Kidney tubule cell (primary cell): ENCODE results near the gene TMTC1.

Source experiments
- DNase-seq: peaks from one replicate; pipeline ENCODE4 v3.0.0-alpha.2; 2018; ENCODE audit warnings: low spot score

The TMTC1 gene

DNA sequence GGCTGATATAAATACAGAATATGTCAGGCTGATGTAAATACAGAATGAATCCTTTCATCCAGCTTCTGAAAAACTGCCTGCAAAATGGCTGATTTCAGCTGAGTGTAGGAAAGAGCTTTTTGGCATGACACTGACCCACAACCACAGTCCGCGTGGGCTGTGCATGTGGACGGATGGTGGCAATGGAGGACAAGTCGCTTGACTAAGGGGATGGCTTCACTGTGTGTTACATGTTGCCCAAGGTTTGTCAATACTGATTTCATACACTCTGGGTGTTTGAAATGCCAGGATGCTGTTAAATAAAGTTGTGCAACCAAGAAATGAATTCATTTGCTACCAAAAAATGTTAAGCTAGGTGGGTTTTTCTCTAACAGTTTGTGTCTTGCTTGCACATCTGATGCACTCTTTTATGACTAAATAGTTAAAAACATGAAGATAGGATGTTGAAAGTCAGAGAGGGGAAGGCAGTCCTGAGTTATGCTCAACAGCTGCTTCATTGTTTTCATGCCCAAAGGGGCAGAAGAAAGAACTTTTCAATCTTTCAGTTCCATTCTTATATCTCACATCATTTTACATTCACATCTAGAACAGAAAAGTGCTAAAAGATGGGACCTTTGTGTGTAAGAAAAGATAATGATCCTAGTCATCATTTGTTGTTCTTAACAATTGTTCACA is 249.8 kb downstream of the TMTC1 start:
- DNase-seq, result no peak

DNA sequence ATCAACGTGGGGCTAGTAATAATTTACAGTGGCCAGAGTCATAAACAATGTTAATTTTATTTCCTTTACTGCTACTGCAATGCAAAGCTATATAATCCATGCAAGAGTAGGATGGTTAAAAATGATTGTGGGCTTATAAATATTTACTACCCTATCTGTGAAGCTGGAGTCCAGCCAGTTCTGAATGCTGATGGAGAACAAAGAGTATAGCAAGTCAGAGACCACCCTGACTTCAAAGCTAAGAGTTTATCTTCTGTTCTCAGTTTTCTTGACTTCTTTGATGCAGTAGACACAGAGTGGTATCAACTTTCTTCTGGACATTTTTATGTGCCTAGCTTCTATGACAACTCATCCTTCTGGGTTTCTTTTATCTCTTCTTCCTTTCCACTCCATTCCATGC is 252.3 kb downstream of the TMTC1 start:
- no peak for DNase-seq

DNA sequence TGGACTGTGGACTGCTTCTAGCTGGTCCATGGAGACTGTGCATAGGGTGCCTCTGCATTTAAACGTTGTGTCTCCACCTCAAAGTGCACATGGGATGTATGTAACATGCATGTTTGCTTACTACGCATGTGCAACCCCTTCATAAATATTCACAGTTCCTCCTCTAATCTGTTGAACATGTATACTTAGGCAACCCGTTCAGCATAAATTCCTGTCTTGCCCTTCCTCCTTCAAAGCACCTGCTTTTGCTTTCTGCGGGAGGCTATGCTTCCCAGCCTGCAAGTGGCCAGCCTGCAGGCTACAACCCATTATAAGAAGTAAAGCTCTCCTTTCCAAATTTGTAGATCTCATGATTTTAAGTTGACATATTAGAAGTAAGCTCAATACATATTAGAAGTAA is 253.3 kb downstream of the TMTC1 start:
- DNase-seq, result no peak

DNA sequence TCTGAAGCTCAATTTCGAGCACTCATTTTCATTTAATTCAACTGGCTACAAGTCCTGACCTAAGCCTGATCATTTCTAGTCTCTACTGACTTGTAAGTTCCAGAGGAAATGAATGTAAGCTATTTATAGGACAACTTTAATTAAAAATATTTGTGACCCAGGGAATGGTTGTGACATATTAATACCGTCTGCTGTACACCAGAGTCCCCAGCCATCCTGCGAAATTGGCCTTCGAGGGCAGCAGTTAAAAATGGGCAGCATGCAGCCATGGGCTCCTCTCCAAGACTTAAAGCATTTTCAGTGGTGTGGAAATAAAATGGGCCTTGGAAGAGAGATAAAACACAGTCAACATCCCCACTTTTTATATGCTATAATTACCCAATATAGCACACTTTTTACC is 255.6 kb downstream of the TMTC1 start:
- no peak for DNase-seq

DNA sequence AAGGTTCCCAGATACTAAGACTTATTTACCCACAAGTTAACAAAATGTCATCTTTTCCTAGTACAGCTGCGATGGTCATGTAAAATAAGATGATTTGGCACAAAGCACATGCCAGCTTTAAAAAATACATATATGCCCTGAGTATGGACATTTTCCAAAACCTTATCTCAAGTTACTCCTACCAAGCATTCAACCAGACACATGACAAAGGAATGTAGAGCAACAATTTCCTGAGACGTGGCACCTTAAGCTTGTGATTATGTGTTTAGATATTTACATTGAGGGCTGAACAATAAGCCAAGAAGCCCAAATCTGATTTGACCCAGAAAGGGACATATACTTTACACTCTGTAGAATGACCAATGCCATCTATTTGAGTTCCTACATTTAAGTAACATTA is 261.8 kb downstream of the TMTC1 start:
- DNase-seq, result no peak

DNA sequence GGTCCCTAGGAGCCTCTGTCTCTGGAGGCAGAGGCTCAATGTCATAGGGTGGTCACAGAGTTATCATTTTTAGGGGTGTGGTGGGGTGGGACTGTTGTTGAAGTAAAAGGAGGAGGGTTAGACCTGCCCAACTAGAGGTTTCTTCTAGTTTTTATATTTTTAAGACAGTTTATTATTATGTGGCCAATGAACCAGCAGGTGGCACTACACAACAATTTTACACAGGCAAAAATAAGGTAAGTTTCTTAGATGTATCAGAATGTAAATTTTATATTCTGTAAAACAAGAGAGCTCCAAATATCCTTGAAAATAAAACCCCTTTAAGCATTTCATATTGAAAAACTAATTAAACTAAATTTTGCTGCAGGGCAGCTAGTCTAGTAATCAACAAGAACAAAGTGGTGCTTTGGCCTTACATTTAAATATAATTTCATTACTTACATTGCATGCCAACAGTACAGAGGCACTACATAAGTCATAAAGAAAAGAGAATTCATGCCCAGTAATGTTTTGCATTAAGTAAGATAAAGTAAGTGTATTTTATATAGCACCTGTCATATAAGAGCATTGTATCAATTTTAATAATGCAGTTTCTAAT is 264.1 kb downstream of the TMTC1 start:
- DNase-seq, result peak; percentile 47

DNA sequence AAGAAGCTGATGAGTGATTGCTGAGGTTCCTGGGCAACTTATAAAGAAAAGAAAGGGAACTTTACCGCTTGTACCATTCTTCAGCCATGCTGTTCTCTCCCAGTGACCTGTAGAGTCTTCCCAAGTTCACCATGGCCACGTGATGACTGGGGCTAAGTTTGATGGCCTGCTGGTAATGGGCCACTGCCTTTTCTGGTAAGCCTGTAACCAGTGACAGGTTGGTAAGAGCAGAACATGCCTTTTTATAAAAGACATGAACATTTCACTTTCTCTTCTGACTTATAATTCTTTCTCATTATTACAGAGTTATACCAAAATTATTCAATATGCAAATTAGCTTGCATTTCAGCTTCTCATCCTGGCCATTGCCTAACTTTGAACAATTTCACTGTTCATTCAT is 265.3 kb downstream of the TMTC1 start:
- no peak for DNase-seq

DNA sequence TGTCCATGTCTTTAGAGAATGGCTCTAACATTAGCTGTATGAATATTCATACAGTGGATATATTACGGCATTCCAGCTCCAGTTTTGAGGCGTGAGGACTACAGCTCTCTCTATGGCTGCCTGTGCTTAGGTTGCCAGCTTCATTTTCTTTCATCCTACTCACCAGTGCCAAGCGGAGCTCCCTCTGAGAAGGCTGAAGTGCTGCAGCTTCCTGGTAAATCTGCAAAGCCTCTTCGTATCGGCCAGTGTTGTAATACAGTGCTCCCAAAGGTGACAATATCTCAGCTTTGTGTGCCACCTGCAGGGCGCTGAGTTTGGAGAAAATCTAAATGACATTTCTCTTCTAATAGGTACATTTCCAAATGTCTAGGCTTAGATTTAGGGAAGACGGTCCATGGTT is 266.5 kb downstream of the TMTC1 start:
- peak; percentile 2 for DNase-seq

DNA sequence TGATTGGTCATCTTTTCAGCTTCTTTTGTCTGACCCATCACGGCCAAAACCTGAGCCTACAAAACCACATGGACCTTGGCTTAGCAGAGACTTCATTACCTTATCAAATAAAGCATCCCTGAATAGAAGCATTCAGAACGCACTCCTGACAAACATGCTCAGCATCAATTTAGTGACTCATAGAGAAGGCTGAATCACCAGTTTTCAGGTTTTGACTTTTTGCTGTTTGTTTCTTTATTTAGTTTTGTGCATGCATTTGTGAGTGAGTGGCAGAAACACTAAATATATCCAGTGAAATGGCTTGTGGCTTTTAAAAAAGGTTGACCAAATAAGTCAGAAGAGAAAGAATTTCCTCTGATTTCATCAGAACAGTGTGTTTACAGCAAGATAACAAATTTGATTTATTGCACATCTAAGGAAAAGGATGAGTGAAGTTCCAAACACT is 267.3 kb downstream of the TMTC1 start:
- no peak for DNase-seq

DNA sequence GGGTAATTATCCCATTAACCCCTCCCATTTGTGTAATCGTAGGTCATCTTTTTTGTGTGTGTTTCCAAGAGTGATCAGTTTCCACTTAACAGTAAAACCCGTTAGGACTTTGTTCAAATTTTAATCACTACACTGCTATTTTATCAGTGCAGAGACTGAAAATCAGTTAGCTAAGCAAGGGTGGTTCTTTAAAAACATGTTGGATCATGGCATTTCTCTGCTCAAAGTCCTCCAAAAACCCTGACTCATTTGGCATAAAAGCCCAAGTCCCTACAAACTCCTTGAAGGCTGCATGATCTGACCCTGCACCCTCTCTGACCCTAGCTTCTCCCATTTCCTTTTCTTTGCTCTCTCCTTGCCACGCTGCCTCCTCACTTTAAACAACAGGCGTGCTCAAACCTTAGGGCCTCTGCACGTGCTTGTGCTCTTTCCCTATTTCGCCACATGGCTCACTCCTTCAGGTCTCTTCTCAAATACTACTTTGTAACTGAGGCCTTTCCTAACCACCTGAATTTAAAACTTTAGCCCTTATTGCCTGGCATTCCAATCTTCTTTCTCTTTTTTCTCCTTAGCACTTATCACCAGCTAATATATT is 273.1 kb downstream of the TMTC1 start:
- DNase-seq, result no peak

DNA sequence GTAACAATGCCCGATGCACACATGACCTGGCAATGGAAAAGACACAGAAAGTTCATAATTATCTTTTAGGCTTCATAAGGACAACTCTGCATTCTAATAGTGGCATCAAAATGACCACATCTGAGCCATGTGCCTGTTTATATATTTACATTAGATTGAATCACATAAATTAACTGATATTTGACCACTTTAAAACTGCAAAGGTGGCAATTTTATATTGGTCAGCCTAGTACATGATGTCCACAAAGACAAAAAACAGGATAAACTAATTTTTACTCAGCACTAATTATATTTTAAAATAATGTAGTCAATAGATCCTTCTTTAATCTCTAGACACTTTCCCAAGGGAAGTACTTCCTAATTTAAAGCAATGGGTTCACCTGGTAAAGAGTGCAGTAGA is 274.2 kb downstream of the TMTC1 start:
- DNase-seq, result no peak

DNA sequence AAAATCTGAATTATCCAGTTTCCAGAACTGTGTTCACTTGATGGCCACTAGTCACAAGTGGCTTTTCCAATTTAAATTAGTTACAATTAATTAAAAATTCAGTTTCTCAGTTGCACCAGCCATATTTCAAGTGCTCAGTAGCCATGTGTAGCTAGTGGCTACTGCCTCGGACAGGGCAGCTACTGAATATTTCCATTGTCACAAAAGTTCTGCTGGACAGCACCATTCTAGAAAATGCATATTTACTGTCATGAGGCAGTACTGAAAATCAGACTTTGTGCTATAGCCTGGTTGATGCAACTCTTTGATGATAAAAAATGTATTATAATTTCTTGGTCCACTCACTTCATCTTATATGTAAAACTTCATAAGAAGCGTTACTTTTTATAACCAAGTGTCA is 274.8 kb downstream of the TMTC1 start:
- no peak for DNase-seq

DNA sequence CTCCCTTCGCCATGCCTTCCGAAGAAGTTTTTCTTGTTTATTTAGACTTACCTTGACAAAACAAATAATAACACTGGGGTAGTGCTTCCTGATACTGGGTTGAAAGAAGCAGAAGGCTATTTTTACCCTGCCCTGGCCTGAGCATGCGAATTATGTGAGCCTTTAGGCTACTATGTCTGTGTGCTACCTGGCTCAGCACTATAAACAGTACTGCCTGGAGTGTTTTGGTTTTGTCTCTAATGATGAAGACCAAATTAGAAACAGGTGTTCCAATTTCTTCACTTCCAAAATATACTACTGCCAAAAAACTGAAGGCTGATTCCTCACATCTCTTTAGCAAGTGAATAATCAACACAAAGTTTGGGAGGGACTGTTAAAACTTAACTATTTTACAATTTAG is 278.6 kb downstream of the TMTC1 start:
- no peak for DNase-seq

DNA sequence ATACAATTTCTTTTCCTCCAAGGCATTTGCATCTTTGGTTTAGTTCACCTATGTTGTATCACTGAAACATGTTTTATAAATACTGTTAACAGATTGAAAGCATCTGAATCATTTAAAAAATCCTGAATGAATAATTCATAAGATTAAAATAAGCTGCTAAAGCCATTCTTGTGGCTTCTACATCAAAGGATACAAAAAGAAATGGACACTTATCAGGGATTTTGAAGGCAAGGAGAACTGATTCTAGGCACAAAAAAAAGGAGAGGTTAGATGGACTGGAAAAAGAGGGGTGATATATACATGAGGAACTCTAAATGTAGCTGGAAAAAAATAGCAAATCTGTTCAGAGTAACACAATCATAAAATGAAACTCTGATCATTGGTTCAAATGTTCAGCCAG is 280.5 kb downstream of the TMTC1 start:
- no peak for DNase-seq

DNA sequence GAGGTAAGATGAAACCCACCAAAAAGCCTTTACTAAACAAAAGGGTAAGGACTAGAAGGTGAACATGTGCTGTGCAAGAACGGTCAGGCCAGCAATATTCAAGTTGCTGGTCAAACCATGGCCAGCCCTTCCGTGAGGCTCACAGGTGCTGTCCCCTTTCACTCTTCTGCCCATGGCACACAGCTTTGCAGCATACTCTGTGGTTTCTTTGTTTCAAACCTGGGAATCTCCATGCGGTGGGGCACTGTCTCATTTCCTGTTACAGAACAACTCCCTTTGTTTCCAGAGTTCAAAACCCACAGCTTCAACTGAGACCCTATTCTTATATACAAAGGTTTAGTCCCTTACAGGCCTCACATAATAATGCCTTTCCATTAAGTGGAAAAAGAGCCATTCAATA is 284.5 kb downstream of the TMTC1 start:
- no peak for DNase-seq

DNA sequence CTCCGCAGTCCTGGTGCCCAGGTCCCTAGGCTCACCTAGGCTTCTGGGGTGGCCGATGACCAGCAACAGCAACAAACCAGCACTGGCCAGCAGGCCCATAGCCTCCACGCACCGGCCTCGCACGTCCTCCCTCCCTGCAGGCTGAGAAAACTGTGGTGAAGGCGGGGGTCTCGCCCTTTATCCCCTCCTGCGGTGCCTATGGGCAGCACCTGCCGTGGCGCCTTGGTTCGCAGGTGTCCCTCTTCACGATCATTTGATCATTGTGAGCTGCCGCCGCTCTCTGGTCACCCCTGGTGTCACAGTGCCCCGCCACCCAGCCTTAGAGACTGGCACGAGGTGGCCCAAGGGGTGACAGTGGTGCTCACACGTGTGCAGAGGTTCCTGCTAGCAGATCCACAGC is 286.2 kb downstream of the TMTC1 start, which contains the start of gene OVCH1:
Gene OVCH1 (minus strand): TSS at position 99 of the 400 bp plus-strand sequence. CDS start 0 bp downstream, at position 99.
- no peak for DNase-seq

DNA sequence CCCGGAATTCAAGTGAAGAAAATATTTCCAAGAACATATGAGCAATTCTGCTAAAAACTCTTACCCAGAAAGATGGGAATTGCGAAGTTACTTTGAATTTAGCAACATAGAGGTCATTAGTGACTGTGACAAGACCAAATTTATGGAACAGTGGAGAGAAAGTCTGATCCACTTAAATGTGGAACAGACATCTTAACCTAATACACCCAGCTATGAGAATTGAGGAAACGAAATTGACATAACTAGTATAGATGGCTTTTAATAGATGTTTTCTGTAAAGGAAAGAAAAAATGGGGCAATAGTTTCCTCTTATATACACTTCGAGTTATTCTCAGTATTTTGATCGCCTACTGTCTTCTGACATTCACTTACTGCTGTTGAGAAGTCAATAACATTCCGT is 290.9 kb downstream of the TMTC1 start:
- no peak for DNase-seq

DNA sequence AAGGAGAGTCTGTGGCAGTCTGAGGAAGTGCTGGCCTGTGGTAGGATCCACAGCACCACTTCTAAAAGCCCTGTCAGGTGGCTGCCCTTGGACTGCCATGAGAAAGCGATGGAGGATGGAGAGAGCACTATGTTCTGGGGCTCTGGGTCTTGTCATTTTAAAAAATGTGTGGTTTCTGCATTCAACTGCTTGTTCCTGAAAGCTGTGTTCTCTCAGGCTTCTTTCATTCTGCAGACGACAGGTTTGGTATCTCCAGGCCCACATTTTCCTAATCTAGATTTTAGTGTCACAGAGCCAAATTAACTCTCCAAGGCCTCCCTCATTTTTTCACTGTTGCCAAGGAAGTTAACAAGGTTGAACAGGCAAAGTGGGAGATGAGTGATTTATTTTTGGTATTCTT is 296.8 kb downstream of the TMTC1 start:
- DNase-seq, result no peak

DNA sequence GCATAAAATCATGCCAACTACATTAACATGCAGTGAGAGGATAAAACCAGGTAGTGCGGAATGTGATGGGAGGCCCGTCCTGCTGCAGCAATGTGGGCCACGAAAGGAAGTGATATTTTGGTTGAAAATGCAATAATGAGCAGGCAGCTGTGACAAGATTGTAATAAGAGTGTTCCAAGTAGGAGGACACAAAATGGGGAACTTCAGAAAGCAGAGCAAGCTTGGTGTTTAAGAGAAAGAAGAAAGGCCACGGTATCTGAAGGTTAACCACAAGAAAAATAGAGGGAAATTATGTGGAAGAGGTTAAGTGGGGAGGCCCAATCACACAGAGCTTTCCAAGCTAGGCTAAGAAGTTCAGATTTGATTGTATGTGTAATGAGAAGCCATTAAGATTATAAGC is 320.5 kb downstream of the TMTC1 start:
- DNase-seq, result no peak

DNA sequence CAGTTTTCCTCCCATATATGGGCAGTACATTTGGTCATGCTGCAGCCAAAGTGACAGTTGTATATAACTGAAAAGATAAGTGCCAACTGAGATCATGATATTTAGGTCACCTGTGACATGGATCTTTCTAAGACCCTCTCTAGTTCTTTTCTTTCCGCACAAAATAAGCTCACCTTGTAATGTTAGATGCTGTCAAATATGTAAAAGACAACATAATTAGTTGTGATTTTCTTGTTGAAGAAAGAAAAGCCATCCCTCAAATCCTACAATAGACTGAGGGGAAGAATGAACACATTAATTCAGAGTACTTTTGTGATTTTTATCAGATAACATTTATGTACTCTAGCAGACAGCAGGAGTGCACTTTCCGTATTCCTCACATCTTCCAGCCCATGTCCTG is 323.7 kb downstream of the TMTC1 start:
- DNase-seq, result no peak

DNA sequence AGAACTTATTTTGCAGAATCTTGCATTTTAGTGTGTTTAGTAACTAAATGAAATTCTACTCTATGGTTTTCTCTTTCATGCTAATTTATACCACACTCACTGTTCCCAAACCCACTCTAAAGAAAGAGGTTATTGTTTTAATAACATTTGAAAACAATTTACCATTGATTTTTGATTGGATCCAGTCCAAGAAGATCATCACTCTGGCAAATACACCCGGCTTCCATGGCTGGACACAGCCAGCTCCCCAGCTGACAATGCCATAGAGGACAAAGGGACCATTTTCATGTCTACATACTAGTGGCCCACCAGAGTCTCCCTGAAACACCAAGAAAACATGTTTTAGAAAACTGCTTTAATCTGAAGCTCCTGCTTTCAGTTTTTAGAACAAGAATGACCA is 328.7 kb downstream of the TMTC1 start:
- no peak for DNase-seq

DNA sequence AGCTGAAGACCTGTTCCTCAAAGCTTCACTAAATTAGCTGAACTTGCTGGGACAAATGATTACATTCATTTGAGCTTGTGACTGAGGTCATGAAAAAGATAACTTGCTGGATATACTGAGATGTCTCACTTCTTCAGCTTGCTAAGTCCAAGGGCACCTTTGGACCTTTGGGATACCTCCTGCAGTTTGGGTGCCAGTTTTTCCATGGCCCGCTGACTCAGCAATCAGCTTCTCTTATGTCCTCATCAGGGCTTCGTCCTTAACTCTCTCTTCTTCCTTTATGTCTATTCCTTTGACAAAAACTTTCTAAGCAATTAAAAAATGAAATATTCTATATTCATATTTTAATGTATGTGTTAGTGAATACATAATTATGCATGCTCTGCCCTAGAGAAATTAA is 331.9 kb downstream of the TMTC1 start:
- no peak for DNase-seq
